Bronchial epithelial cell (primary cell): ENCODE measurements around the gene SPECC1. TPM values are rescaled to one million over a fixed set of nuclear protein-coding genes. Genes with fewer than 3 reads are reported as not detected.

ENCODE experiments used
- DNase-seq: peaks from one replicate; pipeline ENCODE4 v3.0.0-alpha.2; 2010; ENCODE audit warnings: low read depth
- FAIRE-seq: peaks from 2 replicates; lab custom pipeline; 2011; peaks lifted over from hg19 to GRCh38; lab: Jason Lieb, UNC
- H3K27me3 ChIP-seq: 2 replicates; pipeline ENCODE4 v1.5.1; 2011; ENCODE audit warnings: low read length; ENCODE audit not compliant: control insufficient read depth, insufficient read depth
- H3K36me3 ChIP-seq: 2 replicates; pipeline ENCODE4 v1.5.1; 2011; ENCODE audit warnings: low read length; ENCODE audit not compliant: control insufficient read depth, insufficient read depth
- H3K4me3 ChIP-seq: 2 replicates; pipeline ENCODE4 v1.5.1; 2011; ENCODE audit warnings: mild to moderate bottlenecking, low read depth, low read length, control low read depth
- total RNA-seq: library from RNA; depleted of rRNA; stranded (reverse); fragments of >200 nt; gene quantifications from 2 replicates; pipeline ENCODE4 v1.2.1, GENCODE V29; 2014
- TF ChIP-seq, protein P1 (sequence below): IDR thresholded peaks from 2 replicates; pipeline ENCODE4 v1.5.1; 2011; ENCODE audit warnings: mild to moderate bottlenecking, moderate library complexity, low read length, control low read depth, inconsistent platforms; ENCODE audit not compliant: insufficient read depth, severe bottlenecking

Gene SPECC1
- total RNA-seq, 1 donor from 2014 or later = 57.1 TPM

DNA sequence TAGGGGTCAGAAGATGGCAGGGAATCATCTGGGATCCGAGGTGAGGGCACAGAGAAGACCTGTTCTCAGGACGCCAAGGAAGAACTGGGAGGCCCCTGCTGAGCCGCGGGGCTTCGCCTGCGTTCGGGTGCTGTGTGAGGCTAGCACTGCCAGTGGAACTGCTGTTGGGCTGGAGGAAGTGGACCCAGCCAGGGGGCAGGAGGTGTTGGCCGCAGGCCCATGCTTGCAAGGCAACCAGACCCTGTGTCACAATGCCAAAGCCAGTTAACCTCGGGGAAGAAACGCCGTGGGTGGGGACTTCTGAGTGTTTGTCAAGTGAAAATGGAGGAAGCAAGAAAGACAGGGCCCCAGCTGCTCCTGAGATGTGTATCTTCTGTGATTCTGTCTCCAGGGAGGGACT lies 272.7 kb downstream of the SPECC1 start:
- FAIRE-seq = no peak
- peaks cover 7% of the 10 kb centered on the region for H3K36me3 ChIP-seq

DNA sequence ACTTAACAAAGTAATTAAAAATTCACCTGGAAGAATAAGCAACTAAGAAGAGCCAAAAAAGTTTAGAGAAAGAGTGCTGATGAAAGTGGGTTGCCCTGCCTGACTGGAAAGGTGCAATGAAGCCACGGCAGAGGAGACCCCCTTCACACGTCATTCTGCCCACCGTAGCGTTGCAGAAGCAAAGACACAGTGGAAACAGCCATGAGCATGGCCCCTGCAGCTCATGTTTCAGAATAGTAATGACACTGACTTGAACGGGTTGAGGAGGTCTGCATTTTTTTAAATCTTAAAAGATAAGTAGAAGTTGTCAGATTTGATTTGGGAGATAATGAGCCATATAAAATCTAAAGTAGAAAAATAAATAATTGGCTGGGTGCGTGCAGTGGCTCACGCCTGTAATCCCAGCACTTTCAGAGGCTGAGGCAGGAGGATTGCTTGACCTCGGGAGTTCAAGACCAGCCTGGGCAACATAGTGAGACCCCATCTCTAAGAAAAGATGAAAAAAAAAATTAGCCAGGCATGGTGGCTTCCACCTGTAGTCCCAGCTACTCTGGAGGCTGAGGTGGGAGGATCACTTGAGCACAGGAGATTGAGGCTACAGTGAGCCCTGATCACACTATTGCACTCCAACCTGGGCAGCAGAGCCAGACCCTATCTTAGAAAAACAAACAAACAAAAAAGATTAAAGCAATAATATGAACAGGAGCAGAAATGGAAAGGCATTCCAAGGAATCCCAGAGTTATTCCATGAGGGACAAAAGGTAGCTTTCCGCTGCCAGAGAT lies 273.6 kb downstream of the SPECC1 start:
- Histone ChIP-seq H3K27me3 (no peaks in the 10 kb centered on the region), H3K36me3 (peaks cover 5% of the 10 kb centered on the region), H3K4me3 (no peak overlapping the region)
- DNase-seq (no peak), FAIRE-seq (no peak)
- TF ChIP-seq, protein P1, sequence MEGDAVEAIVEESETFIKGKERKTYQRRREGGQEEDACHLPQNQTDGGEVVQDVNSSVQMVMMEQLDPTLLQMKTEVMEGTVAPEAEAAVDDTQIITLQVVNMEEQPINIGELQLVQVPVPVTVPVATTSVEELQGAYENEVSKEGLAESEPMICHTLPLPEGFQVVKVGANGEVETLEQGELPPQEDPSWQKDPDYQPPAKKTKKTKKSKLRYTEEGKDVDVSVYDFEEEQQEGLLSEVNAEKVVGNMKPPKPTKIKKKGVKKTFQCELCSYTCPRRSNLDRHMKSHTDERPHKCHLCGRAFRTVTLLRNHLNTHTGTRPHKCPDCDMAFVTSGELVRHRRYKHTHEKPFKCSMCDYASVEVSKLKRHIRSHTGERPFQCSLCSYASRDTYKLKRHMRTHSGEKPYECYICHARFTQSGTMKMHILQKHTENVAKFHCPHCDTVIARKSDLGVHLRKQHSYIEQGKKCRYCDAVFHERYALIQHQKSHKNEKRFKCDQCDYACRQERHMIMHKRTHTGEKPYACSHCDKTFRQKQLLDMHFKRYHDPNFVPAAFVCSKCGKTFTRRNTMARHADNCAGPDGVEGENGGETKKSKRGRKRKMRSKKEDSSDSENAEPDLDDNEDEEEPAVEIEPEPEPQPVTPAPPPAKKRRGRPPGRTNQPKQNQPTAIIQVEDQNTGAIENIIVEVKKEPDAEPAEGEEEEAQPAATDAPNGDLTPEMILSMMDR = no peak

More for the DNA sequence above, 272.7 kb downstream of the SPECC1 start:
- TF ChIP-seq, protein P1 = no peak
- DNase-seq = no peak
- Histone ChIP-seq H3K27me3 (no peaks in the 10 kb centered on the region), H3K4me3 (no peak overlapping the region)

DNA sequence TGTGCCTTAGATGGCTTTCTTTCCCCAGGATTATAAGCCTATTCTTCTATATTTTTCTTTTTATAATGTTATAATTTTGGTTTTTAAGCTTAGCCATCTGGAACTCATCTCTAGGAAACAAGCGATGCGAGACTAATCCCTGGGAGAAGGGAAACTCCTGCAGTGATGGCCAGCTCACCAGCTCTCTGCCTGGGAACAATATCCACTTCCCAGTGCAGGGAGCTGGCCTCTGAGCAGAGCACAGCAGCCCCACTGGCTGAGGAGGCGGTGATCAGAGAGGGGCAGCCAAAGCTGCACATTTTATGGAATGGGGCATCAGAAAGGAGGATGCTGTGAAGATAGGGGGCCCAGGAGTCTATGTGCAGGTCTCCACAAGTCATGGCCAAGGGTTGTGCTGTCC lies 274.9 kb downstream of the SPECC1 start:
- peaks cover 4% of the 10 kb centered on the region for H3K36me3 ChIP-seq
- H3K4me3 ChIP-seq = no peak overlapping the region
- no peaks in the 10 kb centered on the region for H3K27me3 ChIP-seq
- DNase-seq (no peak), FAIRE-seq (no peak)
- TF ChIP-seq, protein P1 = no peak

DNA sequence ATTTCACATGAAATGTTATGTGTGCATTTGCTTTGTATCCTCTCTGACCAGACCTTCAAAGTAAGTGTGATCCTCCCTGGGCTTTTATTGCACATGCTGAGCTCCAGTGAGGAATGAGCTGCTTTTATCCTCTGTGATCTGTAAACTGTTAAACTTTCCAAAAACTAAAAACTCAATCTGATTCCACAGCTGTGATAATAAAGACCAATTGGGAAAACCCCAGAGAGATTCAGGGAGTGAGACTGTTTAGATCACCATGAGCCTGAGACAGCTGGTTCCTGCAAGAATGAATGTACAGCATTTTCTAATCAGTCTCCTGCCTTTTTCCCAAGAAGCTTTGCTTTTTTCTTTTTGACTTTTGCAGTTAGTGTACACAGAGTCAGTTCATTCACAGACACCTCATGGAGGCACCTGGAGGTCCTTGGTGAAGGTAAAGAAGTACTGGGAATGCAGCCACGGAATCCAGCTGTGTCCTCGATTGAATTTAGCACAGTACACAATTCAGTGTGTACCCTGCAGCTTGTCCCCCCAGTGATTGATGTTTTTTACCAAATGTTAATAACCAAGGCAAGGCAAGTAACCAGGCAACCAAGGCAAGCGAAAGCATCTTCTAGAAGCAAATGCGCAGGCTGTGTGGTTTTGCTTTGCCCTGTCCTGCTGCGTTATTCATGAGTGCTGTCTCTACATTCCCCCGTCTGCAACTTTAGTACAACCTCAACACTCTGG lies 275.6 kb downstream of the SPECC1 start:
- no peaks in the 10 kb centered on the region for H3K27me3 ChIP-seq
- no peak for FAIRE-seq

DNA sequence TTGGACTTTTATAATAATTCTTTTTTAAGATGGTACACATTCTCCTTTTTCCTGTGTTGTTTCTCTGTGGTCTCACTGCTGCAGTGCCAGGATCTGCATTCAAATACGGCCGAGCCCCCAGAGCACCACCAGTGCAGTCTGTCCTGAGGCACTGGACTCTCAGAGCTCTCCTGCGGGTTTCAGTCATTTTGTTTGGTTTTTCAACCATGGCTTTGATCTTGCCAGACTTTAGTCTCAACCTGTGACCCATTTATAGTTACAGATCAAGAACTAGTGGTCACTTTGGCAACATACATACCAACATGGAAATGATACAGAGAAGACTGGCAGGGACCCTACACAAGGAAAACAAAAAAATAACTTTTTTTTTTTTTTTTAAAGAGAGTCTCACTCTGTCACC lies 280.8 kb downstream of the SPECC1 start:
- peaks cover 2% of the 10 kb centered on the region for H3K36me3 ChIP-seq
- no peaks in the 10 kb centered on the region for H3K27me3 ChIP-seq
- DNase-seq = no peak
- no peak overlapping the region for H3K4me3 ChIP-seq
- no peak for FAIRE-seq
- TF ChIP-seq, protein P1 = no peak

More for the DNA sequence above, 275.6 kb downstream of the SPECC1 start:
- Histone ChIP-seq H3K36me3 (peaks cover 4% of the 10 kb centered on the region), H3K4me3 (no peak overlapping the region)
- TF ChIP-seq, protein P1 = no peak
- DNase-seq = no peak
